Liver (tissue), 9 donors: Measurements from ENCODE around the gene CD200R1L. TPM values are rescaled to one million over a fixed set of nuclear protein-coding genes. Genes with fewer than 3 reads are reported as not detected.

Experiments
- DNase-seq: peaks from one replicate; pipeline ENCODE4 v3.0.0-alpha.2; 2017; ENCODE audit warnings: low spot score
- H3K27ac ChIP-seq, 2 donors: one replicate each; pipeline ENCODE4 v1.7.0; 2013; ENCODE audit warnings: inconsistent platforms in 2 of 2, low read length in 2 of 2, control low read depth in 1 of 2, low read depth in 1 of 2, mild to moderate bottlenecking in 1 of 2
- H3K27me3 ChIP-seq, 4 donors: one replicate each; pipeline versions ENCODE4 v1.6.1 to v1.7.0; 2013; ENCODE audit warnings: low read length in 3 of 4, inconsistent platforms in 1 of 4, mild to moderate bottlenecking in 1 of 4, moderate library complexity in 1 of 4; ENCODE audit not compliant: control insufficient read depth in 4 of 4, insufficient read depth in 4 of 4
- H3K36me3 ChIP-seq, 4 donors: one replicate each; pipeline versions ENCODE4 v1.6.1 to v1.7.0; 2013; ENCODE audit warnings: low read length in 3 of 4, mild to moderate bottlenecking in 3 of 4, low read depth in 1 of 4, moderate library complexity in 1 of 4; ENCODE audit not compliant: control insufficient read depth in 4 of 4, insufficient read depth in 3 of 4
- H3K4me1 ChIP-seq, 4 donors: one replicate each; pipeline versions ENCODE4 v1.6.1 to v1.7.0; 2013; ENCODE audit warnings: low read length in 3 of 4, mild to moderate bottlenecking in 3 of 4, moderate library complexity in 1 of 4; ENCODE audit not compliant: control insufficient read depth in 4 of 4, insufficient read depth in 4 of 4
- H3K4me3 ChIP-seq, 3 donors: one replicate each; pipeline versions ENCODE4 v1.6.1 to v1.7.0; 2013; ENCODE audit warnings: low read length in 3 of 3, control low read depth in 1 of 3, low read depth in 1 of 3, mild to moderate bottlenecking in 1 of 3
- H3K9ac ChIP-seq, 2 donors: one replicate each; pipeline ENCODE4 v1.7.0; 2013; ENCODE audit warnings: low read length in 2 of 2, mild to moderate bottlenecking in 2 of 2, moderate library complexity in 2 of 2, control low read depth in 1 of 2, low read depth in 1 of 2
- H3K9me3 ChIP-seq, 4 donors: one replicate each; pipeline versions ENCODE4 v1.6.1 to v1.7.0; 2013; ENCODE audit warnings: low read length in 3 of 4; ENCODE audit not compliant: control insufficient read depth in 4 of 4
- EGR1 ChIP-seq, 2 donors: IDR thresholded peaks; 2 replicates each; pipeline ENCODE4 v1.6.1; 2016 to 2018; ENCODE audit warnings: antibody characterized with exemption in 2 of 2, low read depth in 2 of 2
- FOXA1 ChIP-seq: IDR thresholded peaks from 2 replicates; pipeline ENCODE4 v1.6.1; 2016; ENCODE audit warnings: antibody characterized with exemption
- FOXA2 ChIP-seq: IDR thresholded peaks from 2 replicates; pipeline ENCODE4 v1.6.1; 2016; ENCODE audit warnings: antibody characterized with exemption
- GABPA ChIP-seq, 2 donors: IDR thresholded peaks in 1 of 2; conservative IDR thresholded peaks in 1 of 2; 2 replicates each; pipeline ENCODE4 v1.6.1; 2016; ENCODE audit warnings: antibody characterized with exemption in 2 of 2, mild to moderate bottlenecking in 1 of 2, moderate library complexity in 1 of 2
- HNF4A ChIP-seq, 2 donors: conservative IDR thresholded peaks; 2 replicates each; pipeline ENCODE4 v1.6.1; 2016; ENCODE audit warnings: antibody characterized with exemption in 2 of 2, mild to moderate bottlenecking in 2 of 2
- NR2F2 ChIP-seq: IDR thresholded peaks from 2 replicates; pipeline ENCODE4 v1.6.1; 2016; ENCODE audit warnings: antibody characterized with exemption
- RAD21 ChIP-seq, 2 donors: IDR thresholded peaks; 2 replicates each; pipeline ENCODE4 v1.6.1; 2016; ENCODE audit warnings: antibody characterized with exemption in 2 of 2, mild to moderate bottlenecking in 2 of 2
- RXRA ChIP-seq, 2 donors: IDR thresholded peaks; 2 replicates each; pipeline ENCODE4 v1.6.1; 2017 to 2018; ENCODE audit warnings: antibody characterized with exemption in 2 of 2, mild to moderate bottlenecking in 1 of 2
- SP1 ChIP-seq: IDR thresholded peaks from 2 replicates; pipeline ENCODE4 v1.6.1; 2018; ENCODE audit warnings: antibody characterized with exemption, mild to moderate bottlenecking
- TAF1 ChIP-seq: conservative IDR thresholded peaks from 2 replicates; pipeline ENCODE4 v1.6.1; 2016; ENCODE audit warnings: antibody characterized with exemption, mild to moderate bottlenecking
- YY1 ChIP-seq: IDR thresholded peaks from 2 replicates; pipeline ENCODE4 v1.6.1; 2016; ENCODE audit warnings: antibody characterized with exemption, mild to moderate bottlenecking
- WGBS: extraction: QIAGEN DNeasy Blood & Tissue Kit; methylation state at CpG from one replicate; pipeline ENCODE4 v1.1.7; 2013; 5-methylcytosine and 5-hydroxymethylcytosine counted together
- polyA plus RNA-seq, 2 donors: library from polyadenylated mRNA; stranded (reverse) in 1 of 2; unstranded in 1 of 2; fragments of 200-250 nt in 1 of 2; fragments of >200 nt in 1 of 2; fragmentation: Nextera tagmentation in 1 of 2; extraction: Ambion mirVana in 1 of 2; gene quantifications; one replicate each; pipeline versions ENCODE4 v1.2.1 to v1.2.3, GENCODE V29; 2013 to 2015
- total RNA-seq, 2 donors: library from RNA; depleted of rRNA; stranded (reverse); fragments of >200 nt; gene quantifications; one replicate each; pipeline ENCODE4 v1.2.3, GENCODE V29; 2014
- TF ChIP-seq, protein P1 (sequence below): fragments of 150-350 bp; IDR thresholded peaks from 2 replicates; pipeline ENCODE4 v1.5.1; 2017; ENCODE audit warnings: improper control_type of control experiment, low read depth, low read length; ENCODE audit not compliant: missing input control
- TF ChIP-seq, protein P2 (sequence below): IDR thresholded peaks from 2 replicates; pipeline ENCODE4 v1.6.1; 2016; ENCODE audit warnings: antibody characterized with exemption
- TF ChIP-seq, protein P3 (sequence below): IDR thresholded peaks from 2 replicates; pipeline ENCODE4 v1.6.1; 2016; ENCODE audit warnings: antibody characterized with exemption, mild to moderate bottlenecking
- donor health status: healthy.
- donor health status: healthy.
- donor health status: healthy.
- donor health status: healthy.
- donor health status: healthy.

CD200R1L gene
- total and polyA plus RNA-seq, 4 donors: not detected

DNA sequence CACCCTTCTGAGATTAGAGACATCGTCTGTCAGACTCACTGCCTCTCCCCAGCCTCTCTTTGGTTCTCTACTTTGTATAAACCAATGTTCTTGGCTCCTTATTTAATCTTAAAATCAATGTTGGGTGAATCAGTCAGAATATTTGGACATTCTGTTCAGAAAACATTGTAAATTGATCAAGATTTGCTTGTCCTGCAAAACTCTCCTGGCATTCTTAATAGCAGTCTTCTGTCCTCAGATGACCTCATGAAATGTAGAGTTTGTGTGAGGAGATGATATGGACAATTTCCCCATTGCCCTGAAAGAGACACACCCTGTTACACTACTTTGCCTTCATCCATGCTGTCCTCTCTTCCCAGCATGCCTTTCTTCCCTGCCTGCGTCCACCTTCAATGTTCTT lies 33.6 kb downstream of the CD200R1L start (continued):
- TF ChIP-seq, protein P1, sequence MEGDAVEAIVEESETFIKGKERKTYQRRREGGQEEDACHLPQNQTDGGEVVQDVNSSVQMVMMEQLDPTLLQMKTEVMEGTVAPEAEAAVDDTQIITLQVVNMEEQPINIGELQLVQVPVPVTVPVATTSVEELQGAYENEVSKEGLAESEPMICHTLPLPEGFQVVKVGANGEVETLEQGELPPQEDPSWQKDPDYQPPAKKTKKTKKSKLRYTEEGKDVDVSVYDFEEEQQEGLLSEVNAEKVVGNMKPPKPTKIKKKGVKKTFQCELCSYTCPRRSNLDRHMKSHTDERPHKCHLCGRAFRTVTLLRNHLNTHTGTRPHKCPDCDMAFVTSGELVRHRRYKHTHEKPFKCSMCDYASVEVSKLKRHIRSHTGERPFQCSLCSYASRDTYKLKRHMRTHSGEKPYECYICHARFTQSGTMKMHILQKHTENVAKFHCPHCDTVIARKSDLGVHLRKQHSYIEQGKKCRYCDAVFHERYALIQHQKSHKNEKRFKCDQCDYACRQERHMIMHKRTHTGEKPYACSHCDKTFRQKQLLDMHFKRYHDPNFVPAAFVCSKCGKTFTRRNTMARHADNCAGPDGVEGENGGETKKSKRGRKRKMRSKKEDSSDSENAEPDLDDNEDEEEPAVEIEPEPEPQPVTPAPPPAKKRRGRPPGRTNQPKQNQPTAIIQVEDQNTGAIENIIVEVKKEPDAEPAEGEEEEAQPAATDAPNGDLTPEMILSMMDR: no peak
- TF ChIP-seq YY1 (no peak), NR2F2 (no peak), EGR1 (IDR thresholded peaks at IDR 0.05; ENCODE audit: low read depth in 2 of 2) (no peak), RAD21 (IDR thresholded peaks at IDR 0.05) (no peak), FOXA2 (no peak)
- TF ChIP-seq, protein P2, sequence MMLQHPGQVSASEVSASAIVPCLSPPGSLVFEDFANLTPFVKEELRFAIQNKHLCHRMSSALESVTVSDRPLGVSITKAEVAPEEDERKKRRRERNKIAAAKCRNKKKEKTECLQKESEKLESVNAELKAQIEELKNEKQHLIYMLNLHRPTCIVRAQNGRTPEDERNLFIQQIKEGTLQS: no peak

DNA sequence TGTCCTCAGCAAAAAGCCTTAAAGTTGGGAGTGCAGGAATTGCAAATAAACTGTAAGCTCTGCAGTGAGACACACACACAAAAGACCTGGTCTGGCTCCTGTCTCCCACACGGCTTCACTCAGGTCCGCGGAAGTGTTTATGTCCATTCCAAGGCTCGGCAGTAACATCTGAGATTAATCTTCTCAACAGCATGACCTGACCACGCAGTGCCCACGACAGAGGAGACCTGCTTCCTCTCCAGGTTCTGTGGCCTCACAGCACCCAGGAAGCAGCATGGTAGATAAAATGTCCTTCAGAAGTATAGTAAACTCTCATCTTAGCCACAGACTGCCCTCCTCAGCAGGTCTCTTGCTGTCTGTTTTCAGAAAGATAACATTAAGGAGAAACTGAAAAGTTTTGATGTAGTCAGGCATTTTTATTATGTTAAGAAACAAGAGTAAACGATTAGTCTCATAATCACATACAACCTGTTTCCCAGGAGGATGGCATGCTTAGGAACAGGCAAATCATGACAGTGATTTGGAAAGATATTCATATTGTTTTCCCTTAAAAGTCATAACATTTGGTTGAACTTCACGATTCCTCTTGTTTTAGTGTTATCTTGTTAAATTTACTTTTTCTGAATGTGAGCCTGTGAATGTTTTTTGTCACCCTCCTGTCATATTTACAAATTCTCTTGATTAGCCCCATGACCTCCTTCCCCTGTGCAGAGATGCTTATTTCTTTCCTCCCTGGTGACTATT lies 34.6 kb downstream of the CD200R1L start:
- no peak overlapping the region for H3K9ac ChIP-seq
- WGBS: 62% methylated on average over 8 of the region's 8 CpGs
- no peak overlapping the region for H3K27ac ChIP-seq
- peaks cover 0 to 3% (median 0%) of the 10 kb centered on the region in 4 donors for H3K9me3 ChIP-seq
- TF ChIP-seq, protein P1: no peak
- TF ChIP-seq, protein P3, sequence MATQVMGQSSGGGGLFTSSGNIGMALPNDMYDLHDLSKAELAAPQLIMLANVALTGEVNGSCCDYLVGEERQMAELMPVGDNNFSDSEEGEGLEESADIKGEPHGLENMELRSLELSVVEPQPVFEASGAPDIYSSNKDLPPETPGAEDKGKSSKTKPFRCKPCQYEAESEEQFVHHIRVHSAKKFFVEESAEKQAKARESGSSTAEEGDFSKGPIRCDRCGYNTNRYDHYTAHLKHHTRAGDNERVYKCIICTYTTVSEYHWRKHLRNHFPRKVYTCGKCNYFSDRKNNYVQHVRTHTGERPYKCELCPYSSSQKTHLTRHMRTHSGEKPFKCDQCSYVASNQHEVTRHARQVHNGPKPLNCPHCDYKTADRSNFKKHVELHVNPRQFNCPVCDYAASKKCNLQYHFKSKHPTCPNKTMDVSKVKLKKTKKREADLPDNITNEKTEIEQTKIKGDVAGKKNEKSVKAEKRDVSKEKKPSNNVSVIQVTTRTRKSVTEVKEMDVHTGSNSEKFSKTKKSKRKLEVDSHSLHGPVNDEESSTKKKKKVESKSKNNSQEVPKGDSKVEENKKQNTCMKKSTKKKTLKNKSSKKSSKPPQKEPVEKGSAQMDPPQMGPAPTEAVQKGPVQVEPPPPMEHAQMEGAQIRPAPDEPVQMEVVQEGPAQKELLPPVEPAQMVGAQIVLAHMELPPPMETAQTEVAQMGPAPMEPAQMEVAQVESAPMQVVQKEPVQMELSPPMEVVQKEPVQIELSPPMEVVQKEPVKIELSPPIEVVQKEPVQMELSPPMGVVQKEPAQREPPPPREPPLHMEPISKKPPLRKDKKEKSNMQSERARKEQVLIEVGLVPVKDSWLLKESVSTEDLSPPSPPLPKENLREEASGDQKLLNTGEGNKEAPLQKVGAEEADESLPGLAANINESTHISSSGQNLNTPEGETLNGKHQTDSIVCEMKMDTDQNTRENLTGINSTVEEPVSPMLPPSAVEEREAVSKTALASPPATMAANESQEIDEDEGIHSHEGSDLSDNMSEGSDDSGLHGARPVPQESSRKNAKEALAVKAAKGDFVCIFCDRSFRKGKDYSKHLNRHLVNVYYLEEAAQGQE: no peak
- no peak for TF ChIP-seq RXRA (IDR thresholded peaks at IDR 0.05)
- no peak for TF ChIP-seq GABPA (IDR thresholded peaks at IDR 0.05 in 1 of 2, conservative IDR thresholded peaks at IDR 0.05 in 1 of 2)
- TF ChIP-seq TAF1: no peak
- no peak for TF ChIP-seq SP1
- TF ChIP-seq HNF4A (conservative IDR thresholded peaks at IDR 0.05): no peak
- no peak for TF ChIP-seq FOXA1
- TF ChIP-seq, protein P2: no peak
- no peaks in the 10 kb centered on the region for H3K27me3 ChIP-seq
- H3K4me3 ChIP-seq: no peak overlapping the region
- H3K36me3 ChIP-seq: no peaks in the 10 kb centered on the region
- DNase-seq: no peak
- no peaks in the 10 kb centered on the region for H3K4me1 ChIP-seq
